Endodermal cell (in vitro differentiated cells): ENCODE measurements around the gene PSMB11. TPM values are rescaled to one million over a fixed set of nuclear protein-coding genes. Genes with fewer than 3 reads are reported as not detected.

ENCODE experiments used
- DNase-seq: peaks from one replicate; pipeline ENCODE4 v3.0.0-alpha.2; 2017
- H3K27ac ChIP-seq: 2 replicates; pipeline ENCODE4 v1.5.1; 2013; ENCODE audit warnings: mild to moderate bottlenecking, low read depth, low read length, moderate library complexity
- H3K27me3 ChIP-seq: 2 replicates; pipeline ENCODE4 v1.6.1; 2013; ENCODE audit warnings: mild to moderate bottlenecking, low read length, moderate library complexity; ENCODE audit not compliant: insufficient read depth, control insufficient read depth, poor library complexity, severe bottlenecking
- H3K36me3 ChIP-seq: 2 replicates; pipeline ENCODE4 v1.7.0; 2013; ENCODE audit warnings: mild to moderate bottlenecking, low read length, moderate library complexity; ENCODE audit not compliant: control insufficient read depth, insufficient read depth
- H3K4me1 ChIP-seq: one replicate; pipeline ENCODE4 v1.7.0; 2013; ENCODE audit warnings: low read length; ENCODE audit not compliant: control insufficient read depth, insufficient read depth
- H3K4me3 ChIP-seq: 2 replicates; pipeline ENCODE4 v1.5.1; 2013; ENCODE audit warnings: mild to moderate bottlenecking, low read length, moderate library complexity
- H3K9ac ChIP-seq: 2 replicates; pipeline ENCODE4 v1.6.1; 2013; ENCODE audit warnings: mild to moderate bottlenecking, low read length, moderate library complexity; ENCODE audit not compliant: poor library complexity, severe bottlenecking; ENCODE audit errors: extremely low read depth
- H3K9me3 ChIP-seq: 2 replicates; pipeline ENCODE4 v1.6.1; 2013; ENCODE audit warnings: mild to moderate bottlenecking, low read length, moderate library complexity; ENCODE audit not compliant: control insufficient read depth
- H3K27ac Mint-ChIP-seq: 2 replicates; pipeline ENCODE4 v1.8.0; 2020; ENCODE audit warnings: mixed read lengths
- H3K27me3 Mint-ChIP-seq: 2 replicates; pipeline ENCODE4 v1.8.0; 2021; ENCODE audit warnings: mild to moderate bottlenecking, mixed read lengths; ENCODE audit not compliant: insufficient read depth
- H3K36me3 Mint-ChIP-seq: 2 replicates; pipeline ENCODE4 v1.8.0; 2020; ENCODE audit warnings: low read depth, mixed read lengths
- H3K4me1 Mint-ChIP-seq: 2 replicates; pipeline ENCODE4 v1.8.0; 2020; ENCODE audit warnings: mixed read lengths
- H3K4me3 Mint-ChIP-seq: 2 replicates; pipeline ENCODE4 v1.8.0; 2020; ENCODE audit warnings: mild to moderate bottlenecking, moderate library complexity, mixed read lengths
- H3K9me3 Mint-ChIP-seq: 2 replicates; pipeline ENCODE4 v1.8.0; 2020; ENCODE audit warnings: mild to moderate bottlenecking, mixed read lengths
- WGBS, 2 experiments: methylation state at CpG; one replicate each; pipeline versions ENCODE4 v1.1.5 to v1.1.7; 2013; ENCODE audit warnings: missing lambda C conversion rate in 2 of 2, mixed read lengths in 1 of 2; ENCODE audit not compliant: insufficient coverage in 1 of 2, insufficient read length in 1 of 2; 5-methylcytosine and 5-hydroxymethylcytosine counted together
- total RNA-seq, 2 donors: library from RNA; stranded (reverse); fragmentation: NEBNext Ultra II Directional in 1 of 2; extraction: Animal tissue kit (Norgen Biotek cat#: 25700) in 1 of 2; gene quantifications; 2 replicates in 1 of 2; 3 replicates in 1 of 2; pipeline ENCODE4 v1.2.1, GENCODE V29; 2021
- TF ChIP-seq, protein P1 (sequence below): fragments of 200-600 bp; sonication (generic); conservative IDR thresholded peaks from 2 replicates; pipeline ENCODE4 v1.5.0; 2021; ENCODE audit warnings: antibody characterized with exemption, mild to moderate bottlenecking

Gene PSMB11
- total RNA-seq, 2 donors from 2014 or later: not detected

- H3K36me3 Mint-ChIP-seq: peaks cover 66% of the 10 kb centered on the region
- Histone ChIP-seq H3K4me3 (no peak overlapping the region), H3K27ac (no peak overlapping the region), H3K36me3 (peaks cover 74% of the 10 kb centered on the region), H3K4me1 (peaks cover 19% of the 10 kb centered on the region), H3K9me3 (no peaks in the 10 kb centered on the region), H3K27me3 (no peaks in the 10 kb centered on the region), H3K9ac (no peak overlapping the region)
- WGBS, 2 experiments: 94 to 100% methylated on average over 1 of the region's 1 CpG
- H3K27ac Mint-ChIP-seq: no peak overlapping the region
- H3K9me3 Mint-ChIP-seq: no peaks in the 10 kb centered on the region
- H3K4me1 Mint-ChIP-seq: peaks cover 40% of the 10 kb centered on the region
- H3K27me3 Mint-ChIP-seq: no peaks in the 10 kb centered on the region
- DNase-seq: no peak
- TF ChIP-seq, protein P1, sequence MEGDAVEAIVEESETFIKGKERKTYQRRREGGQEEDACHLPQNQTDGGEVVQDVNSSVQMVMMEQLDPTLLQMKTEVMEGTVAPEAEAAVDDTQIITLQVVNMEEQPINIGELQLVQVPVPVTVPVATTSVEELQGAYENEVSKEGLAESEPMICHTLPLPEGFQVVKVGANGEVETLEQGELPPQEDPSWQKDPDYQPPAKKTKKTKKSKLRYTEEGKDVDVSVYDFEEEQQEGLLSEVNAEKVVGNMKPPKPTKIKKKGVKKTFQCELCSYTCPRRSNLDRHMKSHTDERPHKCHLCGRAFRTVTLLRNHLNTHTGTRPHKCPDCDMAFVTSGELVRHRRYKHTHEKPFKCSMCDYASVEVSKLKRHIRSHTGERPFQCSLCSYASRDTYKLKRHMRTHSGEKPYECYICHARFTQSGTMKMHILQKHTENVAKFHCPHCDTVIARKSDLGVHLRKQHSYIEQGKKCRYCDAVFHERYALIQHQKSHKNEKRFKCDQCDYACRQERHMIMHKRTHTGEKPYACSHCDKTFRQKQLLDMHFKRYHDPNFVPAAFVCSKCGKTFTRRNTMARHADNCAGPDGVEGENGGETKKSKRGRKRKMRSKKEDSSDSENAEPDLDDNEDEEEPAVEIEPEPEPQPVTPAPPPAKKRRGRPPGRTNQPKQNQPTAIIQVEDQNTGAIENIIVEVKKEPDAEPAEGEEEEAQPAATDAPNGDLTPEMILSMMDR: no peak
- H3K4me3 Mint-ChIP-seq: no peak overlapping the region
Observed at GRCh38 chr14:23074906-23075305, 32.9 kb downstream of the PSMB11 start.

- H3K36me3 Mint-ChIP-seq: peaks cover 79% of the 10 kb centered on the region
- H3K27me3 Mint-ChIP-seq: no peaks in the 10 kb centered on the region
- no peaks in the 10 kb centered on the region for H3K27me3 ChIP-seq
- H3K27ac Mint-ChIP-seq: peak overlapping the region; percentile 70
- no peak overlapping the region for H3K9ac ChIP-seq
- DNase-seq: peak; percentile 74
- no peaks in the 10 kb centered on the region for H3K9me3 ChIP-seq
- H3K4me3 Mint-ChIP-seq: no peak overlapping the region
- H3K4me3 ChIP-seq: no peak overlapping the region
- 72 to 81% methylated on average over 5 of the region's 5 CpGs for WGBS, 2 experiments
- peaks cover 19% of the 10 kb centered on the region for H3K4me1 ChIP-seq
- H3K4me1 Mint-ChIP-seq: peaks cover 30% of the 10 kb centered on the region
- peaks cover 94% of the 10 kb centered on the region for H3K36me3 ChIP-seq
- TF ChIP-seq, protein P1: peak; percentile 85
- H3K9me3 Mint-ChIP-seq: no peaks in the 10 kb centered on the region
- no peak overlapping the region for H3K27ac ChIP-seq
Observed at GRCh38 chr14:23076785-23077408, 34.9 kb downstream of the PSMB11 start.

DNA sequence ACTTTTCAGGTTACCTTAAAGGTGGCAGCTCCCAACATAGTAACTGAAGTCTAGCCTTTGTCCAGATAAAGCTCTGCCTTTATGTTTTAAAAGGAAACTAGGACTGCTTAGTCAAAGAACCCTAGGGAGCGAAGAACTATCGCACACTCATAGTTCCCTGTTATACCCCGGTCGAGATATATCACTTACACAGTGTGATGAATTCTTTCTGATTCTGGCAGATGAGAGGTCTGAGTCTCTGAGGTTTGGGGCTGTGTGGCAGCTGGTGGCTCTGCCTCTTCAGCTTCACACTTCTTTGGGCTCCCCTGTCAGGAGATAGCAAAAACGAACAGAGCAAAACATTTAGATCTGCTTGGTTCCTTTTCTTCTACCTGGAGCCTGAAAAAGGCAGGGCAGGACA lies 36.0 kb downstream of the PSMB11 start:
- Histone ChIP-seq H3K9ac (no peak overlapping the region), H3K27ac (no peak overlapping the region), H3K4me1 (peaks cover 9% of the 10 kb centered on the region), H3K36me3 (peaks cover 98% of the 10 kb centered on the region), H3K4me3 (no peak overlapping the region), H3K9me3 (no peaks in the 10 kb centered on the region), H3K27me3 (no peaks in the 10 kb centered on the region)
- Mint-ChIP-seq H3K4me1 (peaks cover 19% of the 10 kb centered on the region), H3K4me3 (no peak overlapping the region), H3K27ac (peak overlapping the region; percentile 63), H3K36me3 (peaks cover 73% of the 10 kb centered on the region), H3K27me3 (no peaks in the 10 kb centered on the region), H3K9me3 (no peaks in the 10 kb centered on the region)
- TF ChIP-seq, protein P1: no peak
- WGBS, 2 experiments: 93 to 100% methylated on average over 1 to 5 of the region's 5 CpGs
- no peak for DNase-seq
